Measurements from ENCODE around the gene CGNL1.

Gene CGNL1

DNA sequence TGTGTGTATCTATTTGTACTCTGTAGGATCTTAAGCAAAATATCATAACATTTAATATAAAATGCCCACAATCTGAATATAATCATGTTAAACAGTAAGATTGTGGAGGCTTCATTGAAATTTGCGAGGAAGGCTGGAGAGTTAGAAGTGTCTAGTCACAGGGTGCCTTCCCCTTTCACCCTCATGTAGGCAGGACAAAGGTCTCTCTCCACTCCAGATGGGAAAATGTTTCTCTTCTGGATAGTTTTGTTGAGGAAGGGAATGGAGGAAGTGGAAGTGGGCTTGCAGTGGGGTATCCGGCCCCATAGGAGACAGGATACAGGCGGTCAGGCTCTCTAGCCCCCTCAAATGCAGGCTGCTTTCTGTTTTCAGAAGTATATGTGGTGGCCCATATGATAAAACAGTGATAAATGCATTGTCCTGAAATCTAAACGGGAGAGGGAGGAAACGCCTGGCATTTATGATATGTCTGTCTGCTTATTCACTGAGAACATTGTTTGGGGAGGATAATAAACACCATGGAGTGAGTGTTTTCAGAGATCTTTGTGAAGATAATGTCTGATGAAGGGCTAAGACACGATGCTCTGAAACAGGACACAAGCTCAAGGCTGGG is 202.1 kb downstream of the CGNL1 start:
- no peak for DNase-seq

DNA sequence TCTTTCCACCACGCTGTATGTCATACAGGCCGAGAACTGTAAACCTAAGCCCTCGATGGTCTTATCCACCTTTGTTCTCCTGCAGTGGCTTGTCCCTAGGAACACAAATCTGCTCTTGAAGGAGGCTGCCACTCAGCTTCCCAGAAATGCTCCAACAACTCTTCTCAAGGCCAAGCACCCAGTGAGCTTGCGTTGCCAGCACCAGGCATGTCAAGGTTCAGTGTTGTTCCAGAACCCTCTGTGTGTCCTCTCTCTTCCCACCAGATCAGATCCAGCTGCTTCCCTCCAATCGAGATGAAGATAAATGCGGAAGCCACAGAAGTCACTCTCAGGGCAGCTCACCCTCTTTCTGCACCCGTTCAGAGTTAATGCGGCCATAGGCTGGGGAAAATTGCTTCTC is 204.1 kb downstream of the CGNL1 start:
- no peak for DNase-seq

DNA sequence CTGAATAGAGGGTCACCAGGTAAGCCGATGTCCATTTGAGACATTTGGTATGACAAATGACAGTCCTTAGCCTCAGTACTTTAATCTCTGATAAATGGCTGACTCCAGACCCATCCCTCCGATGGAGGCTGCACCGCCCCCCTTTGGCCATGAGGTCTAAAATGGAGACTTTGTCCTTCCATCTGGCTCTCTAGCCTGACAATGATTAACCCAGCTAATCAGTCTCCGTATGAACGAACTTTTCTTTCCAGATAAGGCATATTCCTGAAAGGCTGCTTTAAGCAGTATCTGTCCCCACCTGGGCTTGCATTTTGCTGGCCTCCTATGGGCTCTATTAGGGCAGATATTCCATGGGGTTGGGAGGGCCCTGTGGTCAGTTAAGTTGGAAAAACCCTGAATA is 204.6 kb downstream of the CGNL1 start:
- no peak for DNase-seq

DNA sequence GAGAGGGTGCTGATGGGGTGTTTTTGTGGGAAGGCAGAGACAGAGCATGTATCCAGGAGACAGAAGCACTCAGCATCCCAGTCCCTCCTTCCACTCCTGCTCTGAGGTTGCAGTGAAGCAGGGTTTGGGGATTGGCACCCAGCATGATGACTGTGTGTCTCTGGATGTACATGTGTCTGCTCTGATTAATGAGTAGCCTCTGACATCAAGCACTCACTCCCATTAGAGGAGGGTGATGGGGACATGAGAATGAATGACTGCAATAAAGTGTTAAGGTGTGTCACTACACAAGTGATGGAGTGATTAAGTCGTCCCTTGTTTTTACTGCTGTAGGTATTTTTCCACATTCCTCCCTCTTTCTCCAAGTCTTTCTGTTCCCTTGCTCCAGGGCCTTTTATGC is 205.8 kb downstream of the CGNL1 start:
- DNase-seq, result no peak

DNA sequence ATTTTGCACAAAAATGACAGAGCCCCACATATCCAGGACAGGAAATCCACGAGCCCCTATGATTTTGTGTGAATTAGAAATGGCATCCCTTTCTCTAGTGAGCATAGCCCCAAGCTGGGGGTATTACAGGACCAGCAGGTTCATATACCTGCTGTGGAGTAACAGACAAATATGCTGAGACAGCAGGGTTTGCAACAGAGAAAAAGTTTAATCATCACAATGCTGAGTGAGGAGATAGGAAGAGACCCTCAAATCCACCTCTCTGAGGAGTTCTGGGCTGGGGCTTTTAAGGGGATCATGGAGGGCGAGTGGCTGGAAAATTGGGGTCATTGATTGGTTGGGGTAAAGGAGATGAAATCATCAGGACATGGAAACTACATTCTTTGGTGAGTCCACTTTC is 207.0 kb downstream of the CGNL1 start:
- no peak for DNase-seq

DNA sequence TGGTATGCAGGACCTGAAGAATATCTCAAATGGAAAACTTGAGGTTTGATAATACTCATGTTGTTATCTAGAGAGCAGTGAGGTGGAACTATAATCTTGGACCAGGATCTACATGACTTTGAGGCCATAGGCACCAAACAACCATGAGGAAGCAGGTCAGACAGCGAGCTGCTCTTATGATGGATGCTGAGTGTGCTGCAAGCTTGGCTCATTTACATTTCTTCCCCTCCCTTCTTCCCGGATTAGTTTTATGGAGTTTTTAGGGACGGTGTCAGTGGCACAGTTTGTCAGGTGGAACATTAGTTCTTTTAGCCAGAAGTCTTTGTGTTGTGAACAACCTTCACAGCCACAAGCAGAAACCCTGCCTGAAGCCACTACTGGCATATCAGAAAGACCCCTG is 207.4 kb downstream of the CGNL1 start:
- no peak for DNase-seq

DNA sequence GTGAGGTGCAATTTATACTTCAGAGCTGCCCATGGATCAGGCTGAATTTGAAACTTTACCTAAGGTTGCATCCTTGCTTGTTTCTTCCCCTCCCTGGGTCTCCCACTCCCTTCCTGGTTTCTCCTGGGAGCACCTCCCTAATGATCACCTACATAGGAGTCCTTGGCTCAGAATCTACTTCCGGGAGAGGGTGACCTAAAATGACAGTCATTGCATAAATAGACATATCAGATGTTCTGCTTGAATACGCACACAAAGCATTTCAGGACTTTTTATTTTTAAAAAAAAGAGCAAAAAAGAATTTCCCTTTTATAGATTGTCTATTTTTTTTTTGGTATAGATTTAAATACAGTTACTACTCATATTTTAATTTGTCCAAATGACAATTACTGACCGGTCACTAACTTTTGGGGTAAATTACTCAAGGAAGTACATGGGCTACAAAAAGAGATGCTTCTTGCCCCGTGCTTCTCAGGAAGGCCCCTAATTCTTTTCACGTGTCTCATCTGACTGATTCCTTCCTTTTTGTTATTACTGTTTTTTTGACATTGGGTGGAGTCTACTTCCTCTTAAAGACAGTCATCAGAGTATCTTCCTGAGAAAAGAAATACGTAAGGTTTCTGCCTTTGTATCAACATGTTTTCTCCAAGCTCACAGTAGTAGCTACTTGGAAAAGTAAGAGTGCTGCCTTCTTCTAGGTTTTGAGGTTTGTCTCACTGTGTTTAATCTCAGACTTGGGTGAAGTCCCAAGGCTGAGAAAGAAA is 210.5 kb downstream of the CGNL1 start:
- no peak for DNase-seq

DNA sequence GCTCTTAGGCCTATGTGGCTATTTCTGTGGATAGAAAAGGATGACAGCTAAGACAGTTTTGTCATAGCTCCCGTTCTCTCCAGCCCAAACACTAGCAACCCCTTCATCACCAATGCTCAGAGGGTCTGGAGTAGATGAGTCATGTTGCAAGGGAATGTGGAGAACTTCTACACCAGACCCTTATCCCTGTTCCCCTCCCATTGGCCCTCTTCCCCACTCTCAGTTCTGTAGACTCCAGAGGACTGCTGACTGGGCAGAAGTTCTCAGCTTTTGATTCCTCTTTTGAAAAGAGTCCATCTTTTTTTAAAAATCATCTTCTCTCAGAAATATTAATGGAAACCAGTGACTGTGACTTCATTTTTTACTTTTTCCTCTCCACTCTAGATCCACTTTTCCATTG is 213.0 kb downstream of the CGNL1 start:
- no peak for DNase-seq

DNA sequence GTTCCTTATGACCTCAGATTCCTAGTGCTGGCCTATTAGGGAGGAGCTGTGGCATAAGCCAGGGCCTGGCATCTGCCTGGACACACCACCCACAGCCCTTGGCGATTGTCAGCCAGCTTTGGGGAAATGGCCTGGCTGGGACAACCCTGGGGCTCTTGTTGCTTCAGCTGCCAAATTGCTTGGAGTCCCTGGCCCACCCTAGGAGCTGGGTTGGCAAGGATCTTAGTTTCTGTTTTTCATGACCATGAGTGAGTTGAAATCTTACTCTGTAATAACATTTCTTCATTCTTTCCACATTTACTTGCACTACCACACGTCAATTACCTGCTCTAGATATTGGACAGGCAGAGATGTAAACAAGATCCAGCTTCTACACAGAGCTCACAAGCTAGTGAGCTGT is 213.4 kb downstream of the CGNL1 start:
- DNase-seq, result no peak

DNA sequence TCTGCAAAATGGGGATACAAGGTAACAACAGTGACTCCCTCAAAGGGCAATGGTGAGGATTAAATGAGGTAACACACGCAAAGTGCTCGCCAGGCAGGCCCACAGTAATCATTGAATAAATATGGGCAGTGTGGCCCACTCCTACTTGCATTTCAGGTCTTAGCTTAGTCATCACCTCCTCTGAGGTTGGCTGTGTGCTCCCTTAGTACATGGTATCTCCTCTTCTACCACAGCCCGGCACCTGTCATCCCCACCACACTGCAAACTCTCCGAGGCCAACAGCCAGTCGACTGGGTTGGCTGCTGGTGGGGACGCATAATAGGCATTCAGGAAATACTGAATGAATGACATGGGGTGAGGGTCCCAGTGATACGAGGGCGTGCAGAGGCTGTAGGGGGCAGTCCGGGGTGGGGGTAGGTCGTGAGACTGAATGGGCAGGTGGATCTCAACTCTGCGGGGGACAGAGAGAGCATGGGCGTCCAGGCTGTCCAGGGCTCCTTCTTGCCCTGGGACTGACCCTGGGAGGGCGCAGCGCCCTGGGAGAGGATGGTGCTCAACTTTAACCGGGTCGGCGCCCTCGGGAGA is 215.0 kb downstream of the CGNL1 start:
- DNase-seq, result no peak

DNA sequence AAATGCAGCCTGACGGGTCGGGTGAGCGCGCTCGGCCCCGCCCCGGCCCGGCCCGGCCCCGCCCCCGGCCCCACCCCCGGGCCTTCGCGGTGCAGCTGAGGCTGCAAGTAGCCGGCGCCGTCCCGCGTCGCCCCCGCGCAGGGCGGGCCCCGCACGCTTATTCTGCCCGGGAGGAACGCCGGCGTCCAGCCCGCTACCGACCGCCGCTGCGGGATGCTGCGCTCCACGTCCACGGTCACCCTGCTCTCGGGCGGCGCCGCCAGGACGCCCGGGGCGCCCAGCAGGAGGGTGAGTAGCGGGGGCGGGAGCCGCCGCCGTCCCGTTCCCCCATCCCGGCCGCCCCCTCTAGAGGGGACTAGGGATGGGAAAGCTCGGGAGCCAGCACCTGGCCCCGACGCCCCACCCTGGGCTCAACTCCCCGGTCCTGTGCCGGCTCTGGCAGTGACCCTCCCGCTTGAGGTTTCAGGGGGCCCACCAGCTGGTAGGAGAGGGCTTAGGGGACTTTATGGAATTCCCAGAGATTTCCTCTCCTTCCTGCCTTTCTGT is 215.6 kb downstream of the CGNL1 start, which contains the start of gene MYZAP:
MYZAP (plus strand) TSS at position 83 of the 546 bp plus-strand sequence; CDS start at position 214, 131 bp downstream.
- peak; percentile 30 for DNase-seq

DNA sequence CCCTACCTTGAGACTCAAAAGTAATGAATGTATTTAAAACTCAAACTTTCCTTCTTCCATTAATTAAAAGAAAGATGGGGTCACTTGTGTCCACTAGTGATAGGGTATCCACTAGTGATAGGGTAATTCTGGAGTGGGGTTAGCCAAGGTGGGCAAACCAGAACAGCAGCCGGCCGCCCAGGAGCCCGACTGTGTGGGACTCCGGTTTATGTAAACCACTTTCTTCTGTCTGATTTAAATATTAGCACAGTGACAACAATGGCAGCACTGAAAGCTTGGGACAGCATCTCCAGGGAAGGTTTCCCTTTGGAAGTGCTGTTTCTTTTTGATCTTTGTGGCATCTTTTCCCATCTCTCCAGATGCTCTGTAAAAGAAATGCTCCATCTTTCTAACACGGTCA is 216.1 kb downstream of the CGNL1 start:
- DNase-seq, result no peak

DNA sequence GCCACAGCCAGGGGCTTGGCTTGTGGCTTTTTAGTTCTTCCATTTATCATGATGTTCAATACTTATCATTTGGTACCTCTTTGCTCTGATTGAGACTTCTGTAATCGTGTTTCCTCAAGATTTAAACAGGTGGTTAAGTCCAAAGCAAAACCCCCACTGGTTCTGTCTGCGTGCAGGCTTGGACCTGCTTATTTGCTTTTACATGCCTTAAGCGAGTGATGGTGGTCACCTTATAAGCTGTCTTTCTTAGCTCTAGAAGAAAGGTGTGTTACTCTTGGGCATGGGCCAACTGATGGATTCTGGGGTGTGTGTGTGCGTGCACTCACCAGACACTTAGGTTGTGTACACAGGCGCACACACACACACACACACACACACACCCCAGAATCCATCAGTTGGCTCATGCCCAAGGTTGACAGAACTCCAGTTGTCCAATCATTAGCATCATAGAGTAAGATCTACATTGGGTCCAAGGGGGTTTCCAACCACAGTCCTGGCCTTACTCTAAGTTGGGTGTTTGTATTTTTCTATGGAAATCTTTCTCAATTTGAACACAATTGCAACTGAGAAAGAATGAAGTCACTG is 216.6 kb downstream of the CGNL1 start:
- DNase-seq, result no peak

DNA sequence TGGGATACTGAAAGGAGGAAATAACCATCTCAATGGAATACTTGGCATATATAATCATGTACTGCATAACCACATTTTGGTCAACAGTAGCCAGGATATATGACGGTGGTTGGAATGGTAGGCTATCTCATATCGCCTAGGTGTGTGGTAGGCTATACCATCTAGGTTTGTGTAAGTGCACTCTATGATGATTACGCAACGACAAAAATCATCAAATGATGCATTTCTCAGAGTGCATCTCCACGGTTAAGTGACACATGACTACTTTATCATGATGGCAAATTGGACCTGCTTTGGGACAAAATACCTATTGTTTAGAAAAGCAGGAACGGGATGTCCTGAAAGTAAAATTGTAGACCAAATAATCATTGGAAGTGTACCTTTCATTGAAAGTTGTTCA is 218.2 kb downstream of the CGNL1 start:
- no peak for DNase-seq

DNA sequence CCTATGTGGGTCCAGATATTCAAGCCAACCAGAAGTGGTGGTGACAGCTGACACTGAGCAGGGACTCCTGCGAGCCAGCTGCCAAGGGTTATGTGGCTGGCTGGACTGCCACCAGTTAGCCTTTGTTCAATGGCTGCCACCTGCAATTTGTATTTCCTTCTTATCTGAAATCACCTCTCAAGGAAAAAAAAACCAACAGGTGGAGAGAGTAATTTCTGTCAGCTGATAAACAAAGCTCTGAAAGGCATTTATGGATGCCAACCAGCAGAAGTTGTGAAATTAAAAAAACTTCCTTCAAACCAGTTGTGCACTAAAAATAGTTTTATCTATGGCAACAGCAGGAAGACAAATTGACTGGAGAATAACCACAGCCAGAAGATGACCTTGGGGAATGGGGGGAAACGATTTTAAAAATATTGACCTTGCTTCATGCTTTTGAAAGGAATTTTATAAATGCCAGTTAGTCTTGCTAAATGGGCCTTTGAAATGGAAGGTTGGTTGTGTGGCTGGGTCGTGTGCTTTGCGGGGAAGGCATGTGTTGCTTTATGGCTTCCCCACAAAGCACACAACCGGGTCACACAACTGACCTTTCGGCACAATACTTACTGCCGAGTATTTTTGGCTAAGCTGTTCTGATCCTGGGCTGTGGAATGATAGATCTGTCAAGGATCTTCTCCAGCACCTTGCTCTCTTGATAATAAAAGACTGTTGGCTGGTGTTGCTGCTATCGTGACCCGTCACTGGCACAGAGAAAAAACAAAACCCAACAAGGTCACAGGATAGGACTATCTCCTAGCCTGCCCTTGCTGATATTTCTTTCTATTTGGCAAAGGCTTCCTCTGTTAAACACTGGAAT is 218.9 kb downstream of the CGNL1 start:
- no peak for DNase-seq

DNA sequence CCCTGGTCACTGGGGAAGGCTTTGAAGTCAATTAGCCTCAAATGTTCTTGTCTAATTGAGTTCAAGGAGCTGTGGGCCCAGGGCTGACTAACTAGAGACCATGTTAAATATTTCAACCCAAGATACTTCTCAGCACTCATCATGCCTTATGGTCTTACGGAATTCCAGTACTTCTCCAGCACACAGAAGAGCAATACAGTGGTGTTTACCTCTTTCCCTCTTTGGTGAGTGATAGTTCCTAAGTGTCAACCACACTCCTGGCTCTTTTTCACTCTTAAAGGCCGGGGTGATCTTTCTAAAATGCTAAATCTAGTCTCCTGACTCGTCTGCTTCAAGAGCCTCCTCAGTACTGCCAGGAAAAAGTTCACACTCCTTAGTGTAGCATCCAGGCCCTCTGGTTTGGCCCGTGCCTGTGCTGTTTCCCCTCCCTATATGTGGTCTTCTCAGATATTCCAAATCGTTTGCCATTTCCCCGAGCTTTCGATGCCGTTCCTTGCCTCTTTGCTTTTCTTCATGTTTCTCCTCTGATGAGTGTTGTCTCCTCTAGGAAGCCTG is 220.1 kb downstream of the CGNL1 start:
- no peak for DNase-seq

DNA sequence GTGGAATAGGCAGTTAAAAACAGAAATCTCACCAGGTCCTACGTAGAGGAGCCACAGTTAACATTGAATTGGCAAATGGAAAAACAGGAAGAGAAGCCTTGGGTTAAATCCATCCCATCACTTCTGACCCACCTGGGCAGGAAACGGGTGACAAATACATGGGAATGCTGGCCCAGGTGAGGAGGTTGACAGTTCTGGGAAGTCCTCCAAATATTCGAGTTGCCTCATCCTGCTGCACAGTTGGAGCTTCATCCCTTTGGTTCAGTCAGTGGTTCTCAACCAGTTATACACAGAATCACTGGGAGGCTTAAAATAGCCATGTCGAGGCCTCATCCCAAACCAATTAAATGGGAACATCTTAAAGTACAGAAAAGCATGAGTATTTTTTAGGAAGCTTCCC is 220.7 kb downstream of the CGNL1 start:
- no peak for DNase-seq

DNA sequence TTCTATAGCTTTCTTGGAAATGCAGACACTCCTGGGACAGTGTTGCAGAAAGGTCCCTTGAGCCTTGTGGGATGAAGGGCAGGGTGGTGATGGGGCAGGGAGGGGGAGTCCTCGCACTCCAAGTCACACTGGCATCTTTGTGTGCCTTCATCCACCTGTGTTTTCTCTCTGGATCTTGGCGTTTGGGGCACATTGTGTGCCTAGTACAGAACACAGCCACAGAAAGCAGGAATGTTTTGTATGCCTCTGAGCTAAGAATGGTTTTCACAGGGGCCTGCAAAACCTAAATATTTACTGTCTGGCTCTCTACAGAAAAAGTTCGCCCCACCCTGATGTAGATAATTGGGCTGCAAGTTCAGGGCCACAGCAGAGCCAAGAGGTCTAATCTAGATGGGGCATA is 221.1 kb downstream of the CGNL1 start:
- no peak for DNase-seq

DNA sequence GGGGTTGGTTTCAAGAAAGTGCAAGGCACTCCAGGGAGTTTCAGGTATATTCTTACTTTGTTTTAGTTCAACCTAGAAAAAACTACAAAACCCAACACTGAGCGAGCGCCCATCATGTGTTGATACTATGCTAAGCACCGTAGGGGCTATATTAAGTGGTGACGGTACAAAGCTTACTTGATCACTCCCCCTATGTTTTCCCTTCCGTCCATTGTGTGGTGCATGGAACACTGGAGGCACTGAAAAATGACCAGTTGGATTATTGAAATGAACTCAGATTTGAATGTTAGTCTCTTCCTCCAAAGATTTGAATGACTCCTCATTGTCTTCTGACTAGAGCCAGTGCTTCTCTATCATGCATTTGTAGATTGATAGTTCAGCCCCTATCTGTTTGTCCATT is 222.0 kb downstream of the CGNL1 start:
- no peak for DNase-seq

DNA sequence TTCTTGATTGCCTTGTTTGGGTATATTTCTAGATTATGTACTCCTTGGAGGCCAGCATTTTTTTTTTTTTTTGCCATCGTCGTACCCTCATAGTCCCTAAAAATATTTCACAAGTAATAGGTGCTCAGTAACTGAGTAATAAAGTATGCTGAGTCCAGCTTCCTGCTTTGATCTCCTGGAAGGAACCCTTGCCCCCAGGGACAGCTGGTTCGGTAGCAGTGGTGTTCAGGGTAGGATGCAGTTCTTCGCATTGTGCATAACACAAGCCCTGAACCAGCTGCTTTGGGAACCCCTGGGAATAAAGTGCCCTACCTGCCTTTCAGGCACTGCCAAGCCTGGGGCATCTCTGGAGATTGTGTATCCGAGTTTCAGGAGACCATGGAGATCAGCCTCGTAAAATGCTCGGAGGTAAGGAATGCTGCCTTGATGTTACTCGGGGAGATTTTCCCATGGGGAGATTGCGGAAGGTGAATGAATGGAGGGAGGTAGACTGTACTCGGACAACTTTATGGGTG is 223.0 kb downstream of the CGNL1 start:
- DNase-seq, result no peak

DNA sequence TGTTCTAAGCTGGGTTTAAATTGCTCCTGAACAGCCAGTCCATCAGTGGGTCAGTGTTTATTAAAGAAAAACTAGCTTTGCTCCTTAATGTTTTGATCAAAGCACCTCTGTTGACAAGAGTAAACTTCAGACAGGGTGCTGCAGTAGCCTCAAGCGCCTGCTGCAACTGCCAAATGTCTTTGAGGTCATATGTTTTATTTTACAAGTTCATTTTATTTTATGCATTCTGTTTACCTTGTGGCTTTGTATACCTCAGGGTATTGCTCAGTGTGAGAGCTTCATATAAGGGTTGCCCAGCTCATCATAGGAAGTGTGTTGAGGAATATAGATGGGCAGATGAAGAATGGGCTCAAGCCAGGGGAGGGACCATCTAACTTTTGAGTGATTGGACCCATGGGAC is 223.9 kb downstream of the CGNL1 start:
- no peak for DNase-seq

Data from NCI-H1436 (cell line).